ENCODE data around the gene BGN.

The BGN gene

DNA sequence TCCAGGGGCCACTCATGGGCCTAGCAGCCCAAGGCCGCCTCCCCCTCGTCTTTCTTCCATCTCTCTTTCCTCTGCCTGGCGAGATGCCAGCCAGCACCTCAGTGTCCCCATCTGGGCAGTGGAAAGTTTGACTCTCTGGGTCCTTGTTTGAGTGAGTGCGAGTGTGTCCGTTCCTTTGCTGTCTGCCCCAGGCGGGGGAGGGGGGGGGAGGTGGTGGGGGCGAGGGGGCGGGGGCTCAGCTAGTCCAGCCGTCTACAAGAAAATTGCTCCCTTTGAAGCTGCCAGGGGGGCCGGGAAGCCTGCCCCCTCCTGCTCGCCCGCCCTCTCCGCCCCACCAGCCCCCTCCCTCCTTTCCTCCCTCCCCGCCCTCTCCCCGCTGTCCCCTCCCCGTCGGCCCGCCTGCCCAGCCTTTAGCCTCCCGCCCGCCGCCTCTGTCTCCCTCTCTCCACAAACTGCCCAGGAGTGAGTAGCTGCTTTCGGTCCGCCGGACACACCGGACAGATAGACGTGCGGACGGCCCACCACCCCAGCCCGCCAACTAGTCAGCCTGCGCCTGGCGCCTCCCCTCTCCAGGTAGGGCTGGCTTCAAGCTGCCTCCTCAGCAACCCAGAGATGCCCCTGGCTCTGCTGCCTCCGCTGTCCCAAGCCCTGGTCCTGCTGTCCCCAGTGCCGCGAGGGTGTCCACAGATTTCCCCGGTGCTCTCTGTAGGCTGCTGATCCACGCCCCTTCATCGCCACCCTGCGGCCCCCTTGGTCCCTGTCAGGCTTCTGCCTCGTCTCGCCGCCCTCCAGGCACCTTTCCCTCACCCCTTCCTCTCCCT is at the start of gene BGN:
Gene BGN, plus strand, starts transcription at position 440 of the 821 bp plus-strand sequence. CDS start 9,652 bp downstream, outside the sequence.
- peak; percentile 70 for DNase-seq (ENCODE audit: low read depth)
- H3K4me3 ChIP-seq (replicated peaks; ENCODE audit: low read depth, low read length), result peak within 1 kb of the TSS; percentile 69
- TF ChIP-seq, protein P1, sequence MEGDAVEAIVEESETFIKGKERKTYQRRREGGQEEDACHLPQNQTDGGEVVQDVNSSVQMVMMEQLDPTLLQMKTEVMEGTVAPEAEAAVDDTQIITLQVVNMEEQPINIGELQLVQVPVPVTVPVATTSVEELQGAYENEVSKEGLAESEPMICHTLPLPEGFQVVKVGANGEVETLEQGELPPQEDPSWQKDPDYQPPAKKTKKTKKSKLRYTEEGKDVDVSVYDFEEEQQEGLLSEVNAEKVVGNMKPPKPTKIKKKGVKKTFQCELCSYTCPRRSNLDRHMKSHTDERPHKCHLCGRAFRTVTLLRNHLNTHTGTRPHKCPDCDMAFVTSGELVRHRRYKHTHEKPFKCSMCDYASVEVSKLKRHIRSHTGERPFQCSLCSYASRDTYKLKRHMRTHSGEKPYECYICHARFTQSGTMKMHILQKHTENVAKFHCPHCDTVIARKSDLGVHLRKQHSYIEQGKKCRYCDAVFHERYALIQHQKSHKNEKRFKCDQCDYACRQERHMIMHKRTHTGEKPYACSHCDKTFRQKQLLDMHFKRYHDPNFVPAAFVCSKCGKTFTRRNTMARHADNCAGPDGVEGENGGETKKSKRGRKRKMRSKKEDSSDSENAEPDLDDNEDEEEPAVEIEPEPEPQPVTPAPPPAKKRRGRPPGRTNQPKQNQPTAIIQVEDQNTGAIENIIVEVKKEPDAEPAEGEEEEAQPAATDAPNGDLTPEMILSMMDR (IDR thresholded peaks at IDR 0.05; ENCODE audit: low read length, missing control alignments), result peak; percentile 43

DNA sequence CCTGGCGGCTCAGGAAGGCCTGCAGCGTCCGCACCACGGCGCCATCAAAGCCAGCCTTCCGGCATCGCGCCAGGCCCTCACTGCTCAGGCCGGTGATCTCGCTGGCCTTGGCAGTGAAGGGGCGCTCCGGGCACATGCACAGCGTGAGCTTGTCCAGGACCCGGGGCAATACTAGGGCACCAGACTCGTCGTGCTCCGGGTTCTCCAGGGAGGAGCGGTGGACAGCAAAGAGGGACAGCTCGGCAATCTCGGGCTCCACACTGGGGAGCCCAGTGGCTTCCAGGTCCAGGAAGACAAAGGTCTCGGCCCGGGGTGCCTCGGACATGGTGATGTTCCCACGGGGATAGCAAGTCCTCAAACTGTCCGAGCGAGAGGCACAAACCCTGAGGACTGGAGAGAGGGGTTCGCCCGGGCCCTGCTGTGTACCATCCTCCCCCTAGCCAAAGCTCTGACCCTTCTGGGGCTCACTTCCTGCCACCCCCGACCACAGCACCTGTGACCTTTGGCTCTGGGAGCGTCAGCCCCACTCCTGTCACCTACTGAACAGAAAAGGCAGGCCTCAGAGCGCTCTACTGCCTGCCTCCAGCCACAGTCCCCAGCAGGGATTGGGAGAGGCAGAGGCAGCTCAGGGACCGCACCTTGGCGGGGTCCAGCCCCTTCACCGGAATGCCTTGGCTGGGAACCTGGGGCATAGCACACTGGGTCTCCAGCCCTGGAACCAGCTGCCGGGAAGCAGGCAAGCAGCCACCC is 49.5 kb upstream of the BGN start:
- TF ChIP-seq, protein P1 (IDR thresholded peaks at IDR 0.05; ENCODE audit: low read length, missing control alignments), result no peak
- no peak for DNase-seq (ENCODE audit: low read depth)
- no peak overlapping the region for H3K4me3 ChIP-seq (replicated peaks; ENCODE audit: low read depth, low read length)

GRCh38 chrX:153445856-153446635 is 48.7 kb upstream of the BGN start, which contains the start of gene TREX2:
Gene TREX2 (minus strand): TSS chrX:153446056. CDS start chrX:153445430, 626 bp downstream.
- no peak for DNase-seq (ENCODE audit: low read depth)
- no peak within 1 kb of the TSS for H3K4me3 ChIP-seq (replicated peaks; ENCODE audit: low read depth, low read length)
- TF ChIP-seq, protein P1 (IDR thresholded peaks at IDR 0.05; ENCODE audit: low read length, missing control alignments), result no peak

- H3K4me3 ChIP-seq (replicated peaks; ENCODE audit: low read depth, low read length), result no peak overlapping the region
- TF ChIP-seq, protein P1 (IDR thresholded peaks at IDR 0.05; ENCODE audit: low read length, missing control alignments), result no peak
- DNase-seq (ENCODE audit: low read depth), result no peak
Measured at GRCh38 chrX:153446636-153446936, 48.2 kb upstream of the BGN start.

DNA sequence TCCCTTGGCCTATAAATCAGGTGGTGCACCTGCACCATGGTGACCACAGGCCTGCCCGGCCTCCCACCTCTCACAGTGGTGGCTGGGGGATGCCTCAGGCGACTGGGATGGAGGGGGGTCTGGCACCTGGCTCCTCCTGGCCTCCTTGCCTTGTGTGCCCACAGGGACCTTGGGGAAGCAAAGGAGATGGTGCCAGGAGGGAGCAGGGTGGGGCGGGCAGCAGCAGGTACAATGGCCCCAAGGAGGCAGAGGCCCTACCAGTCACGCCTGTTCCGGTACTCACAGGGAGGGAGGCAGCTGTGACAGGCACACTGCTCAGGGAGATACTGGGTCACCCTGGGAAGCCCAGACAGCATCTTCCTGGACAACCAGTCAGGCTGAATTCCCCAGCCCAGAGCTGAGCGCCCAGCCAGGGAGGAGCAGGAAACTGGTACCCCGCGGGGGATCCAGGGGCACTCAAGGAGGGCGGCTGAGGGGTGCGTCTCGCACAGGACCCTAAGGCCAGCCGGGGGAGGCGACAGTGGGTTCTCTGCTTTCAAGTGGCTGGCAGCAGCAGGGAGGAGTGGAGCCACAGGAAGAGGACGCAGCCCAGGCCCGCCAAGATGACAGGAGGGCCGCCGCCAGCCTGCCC is 47.7 kb upstream of the BGN start:
- no peak overlapping the region for H3K4me3 ChIP-seq (replicated peaks; ENCODE audit: low read depth, low read length)
- TF ChIP-seq, protein P1 (IDR thresholded peaks at IDR 0.05; ENCODE audit: low read length, missing control alignments), result no peak
- DNase-seq (ENCODE audit: low read depth), result no peak

GRCh38 chrX:153447581-153447960 is 47.2 kb upstream of the BGN start:
- no peak overlapping the region for H3K4me3 ChIP-seq (replicated peaks; ENCODE audit: low read depth, low read length)
- no peak for DNase-seq (ENCODE audit: low read depth)
- TF ChIP-seq, protein P1 (IDR thresholded peaks at IDR 0.05; ENCODE audit: low read length, missing control alignments), result no peak

Data from fibroblast of pulmonary artery (primary cell).